ENCODE measurements around the gene CEACAM6.

DNA sequence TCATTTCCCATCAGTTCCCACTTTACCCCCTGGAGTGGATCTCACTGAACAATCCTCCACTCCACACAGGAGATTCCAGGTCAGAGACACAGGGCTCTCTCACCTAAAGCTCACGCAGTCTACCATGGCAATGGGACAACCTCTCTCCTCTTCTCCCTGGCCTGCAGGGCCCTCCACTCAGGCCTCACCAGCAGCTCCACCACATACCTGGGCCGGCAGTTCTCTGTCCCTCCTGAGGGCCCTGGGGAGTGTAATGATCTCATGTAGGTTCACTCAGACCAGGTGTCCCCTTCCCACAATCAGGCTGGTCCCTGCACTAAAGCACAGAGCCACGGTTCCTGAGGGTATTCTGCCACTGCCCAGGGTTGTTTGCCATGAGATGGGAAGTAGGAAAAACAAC lies 56.7 kb downstream of the CEACAM6 start:
- TF ChIP-seq, protein P1, sequence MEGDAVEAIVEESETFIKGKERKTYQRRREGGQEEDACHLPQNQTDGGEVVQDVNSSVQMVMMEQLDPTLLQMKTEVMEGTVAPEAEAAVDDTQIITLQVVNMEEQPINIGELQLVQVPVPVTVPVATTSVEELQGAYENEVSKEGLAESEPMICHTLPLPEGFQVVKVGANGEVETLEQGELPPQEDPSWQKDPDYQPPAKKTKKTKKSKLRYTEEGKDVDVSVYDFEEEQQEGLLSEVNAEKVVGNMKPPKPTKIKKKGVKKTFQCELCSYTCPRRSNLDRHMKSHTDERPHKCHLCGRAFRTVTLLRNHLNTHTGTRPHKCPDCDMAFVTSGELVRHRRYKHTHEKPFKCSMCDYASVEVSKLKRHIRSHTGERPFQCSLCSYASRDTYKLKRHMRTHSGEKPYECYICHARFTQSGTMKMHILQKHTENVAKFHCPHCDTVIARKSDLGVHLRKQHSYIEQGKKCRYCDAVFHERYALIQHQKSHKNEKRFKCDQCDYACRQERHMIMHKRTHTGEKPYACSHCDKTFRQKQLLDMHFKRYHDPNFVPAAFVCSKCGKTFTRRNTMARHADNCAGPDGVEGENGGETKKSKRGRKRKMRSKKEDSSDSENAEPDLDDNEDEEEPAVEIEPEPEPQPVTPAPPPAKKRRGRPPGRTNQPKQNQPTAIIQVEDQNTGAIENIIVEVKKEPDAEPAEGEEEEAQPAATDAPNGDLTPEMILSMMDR (conservative IDR thresholded peaks at IDR 0.05; ENCODE audit: low read length) = no peak
- TF ChIP-seq EZH2phosphoT487 (IDR thresholded peaks at IDR 0.05; ENCODE audit: borderline replicate concordance) = no peak

Data from Loucy (cell line).